Thyroid gland (tissue), 4 donors: ENCODE results near the gene RAPGEF6.

Experiments
- POLR2A ChIP-seq, 2 donors: fragments of 450-650 bp; IDR thresholded peaks; one replicate each; pipeline ENCODE4 v1.6.1; 2017; ENCODE audit warnings: antibody characterized with exemption in 2 of 2, mild to moderate bottlenecking in 2 of 2, moderate library complexity in 1 of 2
- TF ChIP-seq, protein P1 (sequence below), 6 experiments: fragments of 200-600 bp in 3 of 6; fragments of 450-650 bp in 3 of 6; sonication (generic) in 3 of 6; IDR thresholded peaks; one replicate each; pipeline ENCODE4 v1.5.1; 2016 to 2019; ENCODE audit warnings: antibody characterized with exemption in 6 of 6, mild to moderate bottlenecking in 2 of 6, inconsistent platforms in 1 of 6, moderate library complexity in 1 of 6

DNA sequence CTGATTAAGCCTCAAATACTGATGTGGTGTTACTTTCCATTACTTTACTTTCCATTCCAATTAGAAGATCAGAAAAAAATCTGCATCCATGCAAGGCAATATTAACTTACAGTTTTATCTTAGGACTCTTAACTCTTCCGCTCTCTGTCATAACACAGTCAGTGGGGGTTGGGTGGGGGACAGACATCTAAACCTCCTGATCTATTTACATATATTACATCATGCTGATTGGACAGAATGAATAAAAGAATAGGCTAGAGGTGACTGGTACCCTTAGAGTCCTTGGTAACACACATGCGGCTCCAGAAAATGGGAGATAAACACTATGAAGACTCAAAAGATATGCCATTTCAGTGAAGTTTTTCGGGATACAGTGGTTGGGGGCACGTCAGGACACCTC, 27.6 kb downstream of the RAPGEF6 start:
- TF ChIP-seq, protein P1, sequence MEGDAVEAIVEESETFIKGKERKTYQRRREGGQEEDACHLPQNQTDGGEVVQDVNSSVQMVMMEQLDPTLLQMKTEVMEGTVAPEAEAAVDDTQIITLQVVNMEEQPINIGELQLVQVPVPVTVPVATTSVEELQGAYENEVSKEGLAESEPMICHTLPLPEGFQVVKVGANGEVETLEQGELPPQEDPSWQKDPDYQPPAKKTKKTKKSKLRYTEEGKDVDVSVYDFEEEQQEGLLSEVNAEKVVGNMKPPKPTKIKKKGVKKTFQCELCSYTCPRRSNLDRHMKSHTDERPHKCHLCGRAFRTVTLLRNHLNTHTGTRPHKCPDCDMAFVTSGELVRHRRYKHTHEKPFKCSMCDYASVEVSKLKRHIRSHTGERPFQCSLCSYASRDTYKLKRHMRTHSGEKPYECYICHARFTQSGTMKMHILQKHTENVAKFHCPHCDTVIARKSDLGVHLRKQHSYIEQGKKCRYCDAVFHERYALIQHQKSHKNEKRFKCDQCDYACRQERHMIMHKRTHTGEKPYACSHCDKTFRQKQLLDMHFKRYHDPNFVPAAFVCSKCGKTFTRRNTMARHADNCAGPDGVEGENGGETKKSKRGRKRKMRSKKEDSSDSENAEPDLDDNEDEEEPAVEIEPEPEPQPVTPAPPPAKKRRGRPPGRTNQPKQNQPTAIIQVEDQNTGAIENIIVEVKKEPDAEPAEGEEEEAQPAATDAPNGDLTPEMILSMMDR (IDR thresholded peaks at IDR 0.05): no peak
- TF ChIP-seq POLR2A (IDR thresholded peaks at IDR 0.05): no peak
